NCI-H2171 (cell line): ENCODE data around the gene VPS16.

Experiments
- DNase-seq: peaks from one replicate; lab custom pipeline; 2025; lab: John Stamatoyannopoulos, UW

Gene VPS16

GRCh38 chr20:2840138-2840966 lies at the start of gene VPS16, which contains the start of gene PCED1A:
VPS16 (plus strand) TSS chr20:2840745; CDS start chr20:2840775, 30 bp downstream.
PCED1A (minus strand) TSS chr20:2840655; CDS start chr20:2839912, 743 bp downstream.
- DNase-seq, result peak; percentile 89

GRCh38 chr20:2793471-2793870 lies 47.1 kb upstream of the VPS16 start:
- DNase-seq, result no peak

GRCh38 chr20:2794202-2794748 lies 46.3 kb upstream of the VPS16 start:
- DNase-seq, result no peak

GRCh38 chr20:2794866-2795447 lies 45.6 kb upstream of the VPS16 start:
- DNase-seq, result no peak

GRCh38 chr20:2795451-2795850 lies 45.1 kb upstream of the VPS16 start:
- DNase-seq, result no peak

- no peak for DNase-seq
Measured at GRCh38 chr20:2796011-2796660, 44.4 kb upstream of the VPS16 start.

GRCh38 chr20:2797136-2797983 lies 43.2 kb upstream of the VPS16 start:
- no peak for DNase-seq

GRCh38 chr20:2798095-2798805 lies 42.3 kb upstream of the VPS16 start:
- no peak for DNase-seq

GRCh38 chr20:2798814-2799213 lies 41.7 kb upstream of the VPS16 start:
- DNase-seq, result no peak

- DNase-seq, result no peak
Measured at GRCh38 chr20:2799271-2799670, 41.3 kb upstream of the VPS16 start.

- no peak for DNase-seq
Measured at GRCh38 chr20:2799688-2800520, 40.6 kb upstream of the VPS16 start.

GRCh38 chr20:2800521-2801285 lies 39.8 kb upstream of the VPS16 start, which contains the start of gene CPXM1:
CPXM1 (minus strand) TSS chr20:2800627; CDS start chr20:2800572, 55 bp downstream.
- DNase-seq, result no peak

- no peak for DNase-seq
Measured at GRCh38 chr20:2801286-2801728, 39.2 kb upstream of the VPS16 start.

- no peak for DNase-seq
Measured at GRCh38 chr20:2804041-2804828, 36.3 kb upstream of the VPS16 start.

GRCh38 chr20:2804852-2805688 lies 35.5 kb upstream of the VPS16 start:
- DNase-seq, result no peak

- no peak for DNase-seq
Measured at GRCh38 chr20:2805689-2806350, 34.7 kb upstream of the VPS16 start.

GRCh38 chr20:2806351-2806701 lies 34.2 kb upstream of the VPS16 start:
- DNase-seq, result no peak
